Esophagus squamous epithelium (tissue), 4 donors: ENCODE data around the gene CCDC157.

Source experiments
- POLR2A ChIP-seq, 4 donors: fragments of 450-650 bp; IDR thresholded peaks; one replicate each; pipeline ENCODE4 v1.6.1; 2017; ENCODE audit warnings: antibody characterized with exemption in 4 of 4, mild to moderate bottlenecking in 4 of 4, moderate library complexity in 3 of 4
- TF ChIP-seq, protein P1 (sequence below), 6 experiments: fragments of 450-650 bp in 4 of 6; fragments of 200-600 bp in 2 of 6; sonication (generic) in 2 of 6; IDR thresholded peaks; one replicate each; pipeline ENCODE4 v1.5.1; 2016 to 2019; ENCODE audit warnings: antibody characterized with exemption in 6 of 6, mild to moderate bottlenecking in 4 of 6, moderate library complexity in 4 of 6

DNA sequence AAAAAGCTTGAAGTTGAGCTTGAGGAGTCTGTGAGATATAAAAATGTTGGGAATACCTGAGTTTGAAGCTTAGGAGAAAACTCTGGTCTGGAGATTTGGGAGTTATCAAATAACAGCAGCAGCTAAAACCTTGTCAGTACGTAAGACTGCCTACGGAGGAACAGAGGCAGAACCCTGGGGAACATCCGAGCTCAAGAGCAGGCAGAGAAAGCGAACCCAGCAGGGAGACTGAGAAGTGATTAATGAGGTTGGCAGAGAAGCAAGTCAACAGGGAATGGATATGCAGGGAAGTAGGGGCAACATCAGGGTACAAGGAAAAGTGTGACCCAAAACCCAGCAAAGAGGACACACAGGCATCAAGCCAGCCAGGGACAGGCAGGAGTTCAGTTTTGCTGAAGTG lies 56.2 kb downstream of the CCDC157 start:
- no peak for TF ChIP-seq POLR2A (IDR thresholded peaks at IDR 0.05)
- TF ChIP-seq, protein P1, sequence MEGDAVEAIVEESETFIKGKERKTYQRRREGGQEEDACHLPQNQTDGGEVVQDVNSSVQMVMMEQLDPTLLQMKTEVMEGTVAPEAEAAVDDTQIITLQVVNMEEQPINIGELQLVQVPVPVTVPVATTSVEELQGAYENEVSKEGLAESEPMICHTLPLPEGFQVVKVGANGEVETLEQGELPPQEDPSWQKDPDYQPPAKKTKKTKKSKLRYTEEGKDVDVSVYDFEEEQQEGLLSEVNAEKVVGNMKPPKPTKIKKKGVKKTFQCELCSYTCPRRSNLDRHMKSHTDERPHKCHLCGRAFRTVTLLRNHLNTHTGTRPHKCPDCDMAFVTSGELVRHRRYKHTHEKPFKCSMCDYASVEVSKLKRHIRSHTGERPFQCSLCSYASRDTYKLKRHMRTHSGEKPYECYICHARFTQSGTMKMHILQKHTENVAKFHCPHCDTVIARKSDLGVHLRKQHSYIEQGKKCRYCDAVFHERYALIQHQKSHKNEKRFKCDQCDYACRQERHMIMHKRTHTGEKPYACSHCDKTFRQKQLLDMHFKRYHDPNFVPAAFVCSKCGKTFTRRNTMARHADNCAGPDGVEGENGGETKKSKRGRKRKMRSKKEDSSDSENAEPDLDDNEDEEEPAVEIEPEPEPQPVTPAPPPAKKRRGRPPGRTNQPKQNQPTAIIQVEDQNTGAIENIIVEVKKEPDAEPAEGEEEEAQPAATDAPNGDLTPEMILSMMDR (IDR thresholded peaks at IDR 0.05), result no peak
